HG03066 (cell line): ENCODE measurements around the gene KCNH6.

Experiments used
- ATAC-seq: cut with Tn5 transposase; IDR thresholded peaks from one replicate; pipeline ENCODE4 v1.9.1; 2021; ENCODE audit warnings: low read depth; ENCODE audit not compliant: unreplicated experiment

KCNH6 gene

GRCh38 chr17:63511331-63511730 lies 11.8 kb upstream of the KCNH6 start:
- no peak for ATAC-seq

GRCh38 chr17:63512388-63512787 lies 10.8 kb upstream of the KCNH6 start:
- no peak for ATAC-seq

DNA sequence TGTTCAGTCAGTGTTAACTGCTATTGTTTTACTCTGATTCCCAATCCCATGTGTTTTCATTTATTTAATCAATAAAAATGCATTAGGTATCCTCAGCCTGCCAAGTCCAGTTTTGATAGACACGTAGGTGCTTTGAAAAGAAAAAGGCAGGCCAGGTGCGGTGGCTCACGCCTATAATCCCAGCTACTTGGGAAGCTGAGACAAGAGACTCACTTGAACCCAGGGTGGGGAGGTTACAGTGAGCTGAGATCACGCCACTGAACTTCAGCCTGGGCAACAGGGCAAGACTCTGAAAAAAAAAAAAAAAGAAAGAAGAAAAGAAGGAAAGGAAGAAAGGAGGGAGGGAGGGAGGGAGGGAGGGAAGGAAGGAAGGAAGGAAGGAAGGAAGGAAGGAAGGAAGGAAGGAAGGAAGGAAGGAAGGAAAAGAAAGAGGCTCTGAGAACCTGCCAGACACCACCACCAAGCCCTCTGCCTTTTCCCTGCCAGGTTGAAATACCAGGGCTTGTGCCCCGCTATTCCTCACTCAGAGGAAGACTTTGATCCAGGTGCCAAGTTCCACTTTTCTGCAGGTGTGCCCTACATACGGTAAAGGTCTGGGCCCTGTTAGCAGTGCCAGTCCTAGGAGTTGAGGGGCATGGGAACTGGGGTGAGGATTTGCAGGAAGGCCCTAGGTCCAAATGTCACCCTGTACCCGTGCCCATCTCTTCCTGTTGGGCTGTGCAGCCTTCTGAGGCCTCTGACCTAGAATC lies 10.1 kb upstream of the KCNH6 start:
- ATAC-seq: no peak

- ATAC-seq: no peak
These were observed 8.7 kb upstream of the KCNH6 start for GRCh38 chr17:63514477-63514876.

- no peak for ATAC-seq
These were observed 8.2 kb upstream of the KCNH6 start for GRCh38 chr17:63514974-63515373.

GRCh38 chr17:63515426-63515825 lies 7.7 kb upstream of the KCNH6 start:
- no peak for ATAC-seq

DNA sequence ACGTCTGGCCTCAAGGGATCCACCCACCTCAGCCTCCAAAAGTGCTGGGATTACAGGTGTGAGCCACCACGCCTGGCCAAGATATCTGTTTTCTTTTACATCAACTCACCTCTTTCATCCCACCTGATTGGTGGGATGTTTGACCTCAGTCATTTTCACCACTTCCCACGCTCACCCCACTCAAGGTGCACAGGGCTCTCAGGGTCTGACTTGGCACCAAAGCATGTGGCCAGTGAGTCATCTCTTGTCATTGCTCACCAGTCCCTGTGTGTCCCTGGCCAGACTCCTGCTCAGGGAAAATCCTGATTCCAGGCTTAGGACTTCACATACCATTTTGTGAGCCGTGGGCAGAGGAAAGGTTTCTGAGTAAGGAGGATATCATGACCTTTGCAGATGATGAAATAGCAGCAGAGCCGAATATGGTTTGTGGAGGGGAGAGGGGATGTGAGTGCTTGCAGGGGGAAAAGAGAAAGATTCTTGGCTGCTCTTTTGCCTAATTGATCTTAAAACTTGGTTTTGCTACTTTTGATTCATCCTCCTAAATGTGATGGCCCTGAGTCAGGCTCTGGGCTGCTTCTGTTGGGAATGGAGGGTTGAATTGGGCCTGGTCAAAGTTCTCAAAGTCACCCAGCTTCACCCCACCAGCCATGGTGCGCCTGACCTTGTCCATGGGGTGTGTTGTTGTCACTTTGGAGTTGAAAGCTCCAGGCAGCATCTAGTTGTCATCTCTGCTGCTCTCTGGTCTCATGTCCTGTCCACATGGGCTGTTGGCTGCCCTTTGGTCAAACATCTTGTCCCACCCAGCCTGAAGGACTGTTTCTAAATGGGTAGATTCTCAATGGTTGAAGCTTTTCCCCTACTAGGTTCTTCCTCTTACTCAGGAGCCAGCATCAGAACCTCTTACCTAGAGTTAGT lies 6.0 kb upstream of the KCNH6 start:
- ATAC-seq: no peak

DNA sequence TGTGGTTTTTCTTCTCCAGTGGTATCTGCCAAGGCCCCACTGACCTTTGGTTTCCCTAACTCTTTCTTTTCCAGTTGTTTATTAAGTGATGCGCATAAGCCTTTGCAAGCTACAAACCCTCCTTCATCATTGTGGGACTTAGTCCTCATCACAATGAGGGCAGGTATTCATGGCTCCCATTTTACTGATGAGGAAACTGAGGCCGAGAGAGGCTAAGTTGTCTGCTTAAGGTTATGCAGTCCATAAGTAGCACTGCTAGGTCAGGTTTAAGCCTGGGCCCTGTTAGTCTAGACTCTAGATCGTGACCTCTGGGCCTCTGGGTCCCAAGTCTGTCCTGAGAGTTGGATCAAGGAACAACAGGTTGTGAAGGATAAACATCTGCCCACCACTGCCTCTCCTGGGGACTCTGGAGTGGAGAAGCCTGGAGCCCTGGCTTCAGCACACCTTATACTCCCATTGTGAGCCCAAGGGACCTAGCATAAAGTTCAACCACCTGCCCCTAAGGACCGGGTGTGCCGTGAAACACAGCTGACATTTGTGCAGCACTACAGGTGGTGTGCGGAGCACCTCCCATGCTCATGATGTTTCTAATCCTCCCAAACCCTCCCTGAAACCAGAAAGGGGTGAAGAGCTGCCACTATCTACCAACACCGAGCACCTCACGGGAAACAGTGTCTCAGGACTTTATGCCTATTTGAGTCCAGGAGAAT lies 5.2 kb upstream of the KCNH6 start:
- no peak for ATAC-seq

DNA sequence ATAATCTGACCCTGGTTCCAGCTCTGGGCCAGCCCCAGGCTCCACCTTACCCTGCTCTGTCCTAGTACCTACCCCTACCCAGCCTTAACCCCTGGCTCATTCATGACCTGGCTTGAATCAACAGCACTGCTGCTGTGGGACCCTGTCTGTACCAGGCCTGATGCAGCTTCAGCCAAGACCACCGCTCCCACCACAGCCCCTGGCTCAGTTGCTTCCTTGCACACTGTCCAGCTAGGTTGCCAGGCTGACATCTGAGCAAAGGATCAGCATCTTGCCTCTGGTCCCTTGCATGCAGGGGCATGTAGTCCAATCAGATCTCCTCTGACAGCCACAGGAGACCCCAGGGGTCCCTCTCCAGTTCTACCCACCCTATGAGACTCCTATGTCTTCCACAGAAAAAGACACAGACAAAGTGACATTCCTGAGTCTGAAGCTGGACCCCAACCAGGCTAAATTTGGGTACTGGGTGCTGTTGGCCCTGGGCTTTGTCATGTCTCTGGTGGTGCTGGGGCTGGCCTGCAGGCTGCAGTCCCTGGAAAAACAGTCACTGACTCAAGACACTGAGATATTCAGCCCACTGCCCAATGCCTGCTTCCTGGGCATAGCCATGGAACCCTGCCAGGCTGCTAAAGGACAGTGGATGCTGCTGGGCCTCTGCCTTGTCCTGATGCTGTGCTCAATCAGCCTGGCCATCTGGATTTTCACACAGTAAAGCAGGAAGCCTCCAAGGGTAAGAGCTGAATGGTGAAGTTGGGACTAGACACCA lies 3.9 kb upstream of the KCNH6 start:
- ATAC-seq: no peak

- no peak for ATAC-seq
These were observed 2.9 kb upstream of the KCNH6 start for GRCh38 chr17:63519972-63520882.

DNA sequence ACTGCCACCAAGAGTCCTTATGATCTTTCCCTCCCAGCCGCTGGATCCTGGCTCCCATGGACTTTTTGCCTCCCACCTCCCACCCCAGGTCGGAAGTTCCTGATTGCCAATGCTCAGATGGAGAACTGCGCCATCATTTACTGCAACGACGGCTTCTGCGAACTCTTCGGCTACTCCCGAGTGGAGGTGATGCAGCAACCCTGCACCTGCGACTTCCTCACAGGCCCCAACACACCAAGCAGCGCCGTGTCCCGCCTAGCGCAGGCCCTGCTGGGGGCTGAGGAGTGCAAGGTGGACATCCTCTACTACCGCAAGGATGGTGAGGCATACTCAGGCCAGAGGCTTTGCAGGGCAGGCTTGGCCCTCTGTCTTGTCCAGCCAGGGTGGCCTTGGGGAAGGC lies 893 bp downstream of the KCNH6 start:
- no peak for ATAC-seq

DNA sequence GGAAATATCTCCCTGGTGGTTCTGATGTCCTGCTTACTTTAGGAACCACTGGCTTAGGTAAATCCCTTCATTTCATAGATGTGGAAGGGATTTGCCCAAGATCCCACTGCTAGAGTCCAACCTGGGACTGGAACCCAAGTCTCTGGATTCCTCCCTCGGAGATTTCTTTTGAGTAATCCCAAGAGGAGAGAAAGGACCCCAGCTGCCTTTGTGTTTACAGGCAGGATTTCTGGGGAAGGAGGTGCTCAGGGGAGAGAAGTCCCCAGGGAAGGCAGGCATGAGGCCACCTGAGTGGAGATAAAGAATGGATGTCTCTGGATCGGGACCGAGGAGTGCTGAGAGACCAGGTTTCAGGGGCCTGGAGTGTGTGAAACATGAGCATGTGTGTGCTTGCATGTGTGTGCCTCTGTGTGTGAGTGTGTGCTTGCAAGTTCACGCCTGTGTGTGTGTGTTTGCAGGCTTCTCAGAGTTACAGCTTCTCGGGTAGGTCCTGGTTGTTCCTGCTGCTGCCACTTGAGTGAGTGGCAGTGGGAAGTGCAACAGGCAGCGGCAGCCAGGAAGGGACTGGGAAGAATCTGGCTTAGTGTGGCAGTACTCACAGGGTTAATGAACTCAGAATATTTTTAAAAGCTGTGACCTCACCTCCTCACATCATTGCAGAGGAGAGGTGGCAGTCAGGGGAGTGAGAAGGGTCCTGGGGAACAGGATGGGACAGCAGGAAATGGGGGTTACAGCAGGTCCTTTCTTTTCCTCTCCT lies 2.2 kb downstream of the KCNH6 start:
- ATAC-seq: no peak

DNA sequence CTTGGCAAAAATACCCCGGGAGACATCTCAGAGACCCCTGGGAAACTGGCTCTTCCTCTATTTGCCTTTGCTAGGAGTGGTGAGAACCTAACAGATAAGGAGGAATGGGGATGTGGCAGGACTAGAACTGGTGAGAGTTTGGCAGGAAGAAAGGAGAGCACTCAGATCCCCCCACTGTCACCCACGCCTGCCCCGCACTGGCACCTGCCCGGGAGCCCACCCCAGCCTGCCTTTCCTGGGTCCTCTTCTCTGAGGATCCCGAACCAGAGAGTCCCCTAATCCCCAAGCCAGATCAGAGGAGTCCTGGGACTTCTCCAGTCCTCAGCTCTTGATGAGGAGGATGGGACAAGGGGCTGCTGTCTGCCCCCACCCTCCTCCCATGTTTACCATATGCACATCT lies 3.7 kb downstream of the KCNH6 start:
- no peak for ATAC-seq

DNA sequence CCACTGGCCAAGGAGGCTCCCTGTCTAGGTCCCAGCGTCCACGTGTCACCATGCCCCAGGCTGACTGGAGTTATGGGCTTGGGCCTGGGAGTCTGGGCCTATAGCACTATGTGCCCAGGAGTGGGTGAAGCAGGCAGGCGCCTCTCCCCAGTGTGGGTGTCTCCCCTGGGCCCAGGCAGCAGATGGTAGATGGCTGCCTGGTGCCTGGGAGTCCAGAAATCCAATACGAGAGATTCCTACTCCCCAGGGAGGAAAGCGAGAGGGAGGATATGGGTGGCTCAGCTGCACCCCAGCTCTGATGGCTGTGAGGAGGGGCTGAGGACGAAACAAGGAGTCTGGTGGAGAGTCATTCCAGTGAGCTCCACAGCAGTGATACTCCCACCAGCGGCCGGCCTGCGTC lies 5.0 kb downstream of the KCNH6 start:
- no peak for ATAC-seq

GRCh38 chr17:63529711-63530556 lies 6.8 kb downstream of the KCNH6 start:
- no peak for ATAC-seq

DNA sequence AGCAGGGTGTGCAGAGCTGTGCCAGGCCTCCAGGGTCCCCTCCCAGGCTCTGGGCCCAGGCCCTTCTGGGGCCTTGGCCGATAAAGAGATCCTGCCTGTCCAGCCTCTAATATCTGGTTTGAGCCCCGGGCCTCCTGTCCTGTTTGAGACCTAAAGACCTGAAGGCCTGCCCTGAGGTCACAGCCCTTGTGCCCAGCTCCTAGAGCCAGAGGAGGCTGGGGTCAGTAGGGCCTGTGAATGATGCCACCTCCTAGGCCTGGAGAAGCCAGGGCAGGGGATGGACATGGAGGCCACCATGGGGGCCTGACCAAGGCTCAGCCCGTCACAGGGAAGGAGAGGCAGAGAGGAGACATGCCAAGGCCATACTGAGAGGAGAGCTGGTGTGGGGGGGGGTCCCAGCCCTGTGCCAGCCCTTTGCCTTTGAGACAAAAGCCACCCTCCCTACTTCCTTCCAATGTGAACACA lies 7.4 kb downstream of the KCNH6 start:
- no peak for ATAC-seq

DNA sequence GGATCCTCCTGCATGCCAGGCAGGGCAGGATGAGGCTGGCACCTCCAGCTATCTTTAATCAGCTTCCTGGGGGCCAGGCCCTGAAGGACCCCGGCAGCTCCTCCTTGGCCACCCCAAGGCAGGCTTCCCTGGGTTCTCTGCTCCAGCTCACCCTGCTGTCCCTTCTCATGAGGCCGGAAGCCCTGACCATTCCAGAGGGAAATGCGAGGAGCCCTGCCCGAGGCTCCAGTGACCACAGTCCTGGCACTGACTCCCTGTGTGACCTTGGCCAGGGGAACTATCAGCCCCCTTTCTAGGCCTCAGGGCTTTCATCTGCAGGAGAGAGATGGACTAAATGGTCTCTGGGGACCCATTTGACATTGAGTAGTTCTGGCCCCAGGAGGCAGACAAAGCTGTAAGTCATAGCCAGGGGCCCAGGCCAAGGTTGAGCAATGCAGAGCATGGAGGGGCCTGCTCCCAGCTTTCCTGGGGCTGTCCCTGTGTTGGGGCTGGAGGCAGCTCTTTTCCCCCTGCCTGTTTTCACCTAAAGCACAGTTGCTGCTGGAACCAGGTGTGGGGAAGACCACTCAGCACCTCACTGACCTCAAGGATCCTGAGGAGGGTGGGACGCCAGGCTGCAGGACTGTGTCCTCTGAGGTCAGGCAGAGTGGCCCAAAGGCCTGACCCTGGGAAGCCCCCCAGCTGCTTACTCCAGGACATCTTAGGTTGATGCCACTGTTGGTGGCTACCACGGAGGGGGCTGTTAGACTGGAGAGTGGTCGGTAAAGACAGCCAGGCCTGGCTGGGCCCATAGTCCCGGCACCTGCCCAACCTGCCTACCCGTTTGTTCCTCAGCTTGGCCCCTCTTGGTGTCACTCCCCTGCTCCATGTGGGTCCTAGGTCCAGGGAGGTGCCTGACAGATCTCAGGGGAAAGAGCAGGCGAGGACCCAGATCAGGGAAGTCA lies 8.1 kb downstream of the KCNH6 start:
- ATAC-seq: no peak
